ENCODE data around the gene RAB31.

- TF ChIP-seq, protein P1, sequence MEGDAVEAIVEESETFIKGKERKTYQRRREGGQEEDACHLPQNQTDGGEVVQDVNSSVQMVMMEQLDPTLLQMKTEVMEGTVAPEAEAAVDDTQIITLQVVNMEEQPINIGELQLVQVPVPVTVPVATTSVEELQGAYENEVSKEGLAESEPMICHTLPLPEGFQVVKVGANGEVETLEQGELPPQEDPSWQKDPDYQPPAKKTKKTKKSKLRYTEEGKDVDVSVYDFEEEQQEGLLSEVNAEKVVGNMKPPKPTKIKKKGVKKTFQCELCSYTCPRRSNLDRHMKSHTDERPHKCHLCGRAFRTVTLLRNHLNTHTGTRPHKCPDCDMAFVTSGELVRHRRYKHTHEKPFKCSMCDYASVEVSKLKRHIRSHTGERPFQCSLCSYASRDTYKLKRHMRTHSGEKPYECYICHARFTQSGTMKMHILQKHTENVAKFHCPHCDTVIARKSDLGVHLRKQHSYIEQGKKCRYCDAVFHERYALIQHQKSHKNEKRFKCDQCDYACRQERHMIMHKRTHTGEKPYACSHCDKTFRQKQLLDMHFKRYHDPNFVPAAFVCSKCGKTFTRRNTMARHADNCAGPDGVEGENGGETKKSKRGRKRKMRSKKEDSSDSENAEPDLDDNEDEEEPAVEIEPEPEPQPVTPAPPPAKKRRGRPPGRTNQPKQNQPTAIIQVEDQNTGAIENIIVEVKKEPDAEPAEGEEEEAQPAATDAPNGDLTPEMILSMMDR (conservative IDR thresholded peaks at IDR 0.05; ENCODE audit: low read depth, low read length): no peak
- TF ChIP-seq EZH2 (IDR thresholded peaks at IDR 0.05; ENCODE audit: borderline replicate concordance, low read depth, low read length, poor library complexity, severe bottlenecking): no peak
Observed at GRCh38 chr18:9858642-9859041, 150.5 kb downstream of the RAB31 start.
